NK-92 treated with Interleukin-12 subunit alpha and Interleukin-12 subunit beta, amount 100 ng/mL, for 24 hours (cell line): Measurements from ENCODE around the gene GABRD.

Experiments
- DNase-seq: peaks from one replicate; lab custom pipeline; 2025; lab: John Stamatoyannopoulos, UW

GABRD gene

GRCh38 chr1:2039251-2039650 lies 20.1 kb downstream of the GABRD start:
- DNase-seq: no peak

DNA sequence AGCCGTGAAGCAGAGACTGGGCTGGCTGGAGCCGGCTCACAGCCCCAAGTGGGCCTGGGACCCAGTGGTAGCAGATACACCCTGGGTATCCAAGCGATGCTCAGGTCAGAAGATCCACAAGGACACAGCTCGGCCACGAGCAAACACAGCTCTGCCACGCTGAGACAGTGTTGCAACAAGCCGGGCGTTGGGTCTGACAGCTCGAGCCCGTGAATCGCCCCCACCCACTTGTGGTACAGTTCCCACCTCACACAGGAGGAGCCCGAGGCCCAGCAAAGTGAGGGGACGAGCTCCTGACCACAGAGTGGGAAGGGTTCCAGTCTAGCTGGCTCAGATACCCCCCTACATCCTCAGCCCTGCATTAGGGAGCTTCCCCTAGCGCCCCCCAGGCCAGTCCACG lies 22.2 kb downstream of the GABRD start:
- DNase-seq: no peak

DNA sequence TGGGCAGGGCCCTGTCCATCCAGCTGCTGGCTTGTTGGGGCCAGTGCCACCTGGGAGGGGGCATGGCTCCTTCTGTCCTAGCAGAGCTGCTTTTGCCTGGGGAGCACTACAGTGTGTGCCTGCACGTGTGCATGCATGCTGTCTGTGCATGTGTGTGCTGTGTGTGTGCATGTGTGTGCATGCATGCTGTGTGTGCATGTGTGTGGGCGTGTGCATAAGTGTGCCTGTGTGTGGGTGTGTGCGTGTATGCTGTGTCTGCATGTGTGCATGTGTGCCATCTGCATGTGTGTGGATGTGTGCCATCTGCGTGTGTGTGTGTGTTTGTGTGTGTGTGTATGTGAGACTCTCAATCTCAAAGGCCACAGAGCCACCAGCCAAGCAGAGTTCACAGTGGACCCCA lies 22.7 kb downstream of the GABRD start:
- no peak for DNase-seq

DNA sequence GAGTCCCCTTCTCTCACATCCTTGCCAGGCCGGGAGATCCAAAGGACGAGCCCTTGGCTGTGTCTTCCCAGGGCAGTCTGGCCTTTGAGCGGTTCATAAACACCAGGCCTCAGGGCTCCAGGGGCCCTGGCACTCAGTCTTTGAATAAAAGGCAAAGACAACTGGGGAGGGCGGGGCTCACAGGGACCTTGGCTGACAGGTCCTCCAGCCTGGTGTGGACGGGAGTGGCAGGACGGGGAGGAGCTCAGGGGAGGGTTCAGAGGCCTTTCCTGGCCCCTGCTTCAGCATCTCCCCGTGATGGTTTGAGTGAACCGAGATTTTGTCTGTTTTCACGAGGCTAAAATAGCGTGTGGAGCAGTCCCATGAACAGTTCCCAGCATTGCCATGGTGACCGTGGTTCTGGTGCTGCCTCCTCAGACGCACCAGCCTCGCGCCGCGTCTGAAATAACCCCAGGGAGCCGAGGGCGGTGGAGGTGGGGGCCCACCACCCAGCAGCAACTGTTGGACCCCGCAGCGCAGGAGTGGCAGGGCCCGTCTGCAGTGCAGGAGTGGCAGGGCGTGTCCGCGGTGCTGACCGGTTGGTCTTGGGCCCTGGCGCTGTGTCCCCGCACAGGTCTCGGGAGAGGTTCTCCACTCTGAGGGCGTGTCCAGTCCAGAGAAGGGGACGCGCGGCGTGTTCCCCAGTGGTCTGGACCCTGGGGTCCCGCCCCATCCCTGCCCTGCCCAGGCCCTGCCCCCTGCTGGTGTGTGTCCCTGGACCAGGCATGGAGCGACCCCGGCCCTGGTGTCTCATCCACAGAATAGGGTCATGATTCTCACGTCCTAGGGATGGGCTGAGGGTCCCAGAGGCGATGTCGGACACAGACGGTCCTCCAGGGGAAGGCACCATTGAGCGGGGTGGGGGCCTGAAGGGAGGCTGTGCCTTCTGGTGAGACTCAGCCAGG lies 24.0 kb downstream of the GABRD start:
- DNase-seq: no peak

DNA sequence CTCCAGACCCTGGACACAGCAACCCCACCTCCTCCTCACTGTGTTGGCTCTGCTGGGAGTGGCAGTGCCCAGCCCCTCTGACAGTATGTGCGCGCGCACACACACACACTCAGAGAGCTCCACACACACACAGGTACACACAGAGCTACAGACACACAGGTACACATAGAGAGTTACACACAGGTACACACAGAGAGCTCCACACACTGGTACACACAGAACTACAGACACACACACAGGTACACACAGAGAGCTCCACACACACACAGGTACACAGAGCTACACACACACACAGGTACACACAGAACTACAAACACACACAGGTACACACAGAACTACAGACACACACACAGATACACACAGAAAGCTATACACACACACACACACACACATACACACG lies 24.7 kb downstream of the GABRD start:
- DNase-seq: no peak

GRCh38 chr1:2044510-2045319 lies 25.6 kb downstream of the GABRD start:
- no peak for DNase-seq

DNA sequence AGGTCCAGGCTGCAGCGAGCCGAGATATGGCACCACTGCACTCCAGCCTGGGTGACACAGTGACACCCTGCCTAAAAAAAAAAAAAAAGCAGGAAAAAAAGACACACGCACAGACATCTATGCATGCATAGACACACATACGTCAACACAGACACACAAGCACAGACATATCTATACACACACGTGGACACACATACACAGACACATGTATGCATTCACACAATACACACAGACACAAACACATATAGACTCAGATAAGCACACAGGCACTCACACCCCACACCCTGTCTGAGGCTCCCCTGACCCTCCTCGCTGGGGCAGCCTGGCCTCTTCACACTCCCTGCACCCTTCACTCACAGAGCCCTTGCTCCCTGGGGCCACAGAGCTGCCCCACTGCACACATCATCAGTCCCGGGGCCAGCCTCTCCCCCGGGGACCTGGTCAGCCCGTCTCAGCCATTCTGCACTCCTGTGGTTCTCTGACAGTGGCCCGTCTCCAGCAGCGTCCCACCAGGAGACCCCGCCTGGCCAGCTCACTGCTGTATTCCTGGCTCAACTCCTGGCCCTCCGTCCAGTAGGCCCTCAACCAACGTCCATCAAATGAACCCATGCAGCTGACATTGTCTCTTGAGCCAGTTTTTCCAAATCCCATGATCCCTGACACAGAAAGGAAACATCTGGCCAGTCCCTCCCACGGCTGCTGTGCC lies 26.5 kb downstream of the GABRD start:
- no peak for DNase-seq

DNA sequence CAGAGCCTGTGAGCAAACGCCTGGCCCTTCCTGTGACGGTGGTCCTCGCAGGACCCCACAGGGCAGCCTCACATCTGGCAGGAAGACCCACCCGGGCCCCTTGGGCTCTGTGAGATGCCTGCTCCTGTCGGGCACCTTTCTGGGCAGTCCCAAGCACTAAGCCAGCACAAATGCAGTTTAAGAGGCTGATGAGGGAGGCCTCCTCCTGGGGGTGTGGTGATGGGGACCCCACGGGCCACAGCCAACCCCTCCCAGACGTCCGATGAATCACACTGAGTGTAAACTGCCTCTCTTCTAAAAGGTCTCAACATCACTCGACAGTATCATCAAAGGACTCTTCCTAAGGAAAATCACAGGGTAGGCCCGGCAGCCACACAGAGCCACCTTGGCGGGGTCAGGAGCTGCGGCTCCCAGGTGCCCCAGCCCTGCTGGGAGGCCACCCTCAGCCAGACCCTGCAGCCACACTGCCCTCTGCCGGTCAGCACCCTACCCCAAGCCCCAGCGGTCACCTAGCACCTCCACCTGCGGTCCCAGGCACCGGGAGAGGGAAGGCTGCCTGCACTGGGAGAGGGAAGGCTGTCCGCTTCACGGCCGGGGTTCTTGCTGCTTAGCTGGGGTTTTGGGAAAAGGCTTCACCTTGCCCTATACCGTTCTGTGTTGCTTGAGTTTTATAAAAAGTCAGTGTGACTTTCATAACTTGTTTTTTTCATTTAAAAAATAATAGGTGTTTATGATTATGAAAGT lies 27.2 kb downstream of the GABRD start:
- no peak for DNase-seq

- DNase-seq: no peak
These were observed 28.0 kb downstream of the GABRD start for GRCh38 chr1:2046953-2047748.

- DNase-seq: no peak
These were observed 28.9 kb downstream of the GABRD start for GRCh38 chr1:2047749-2048729.

DNA sequence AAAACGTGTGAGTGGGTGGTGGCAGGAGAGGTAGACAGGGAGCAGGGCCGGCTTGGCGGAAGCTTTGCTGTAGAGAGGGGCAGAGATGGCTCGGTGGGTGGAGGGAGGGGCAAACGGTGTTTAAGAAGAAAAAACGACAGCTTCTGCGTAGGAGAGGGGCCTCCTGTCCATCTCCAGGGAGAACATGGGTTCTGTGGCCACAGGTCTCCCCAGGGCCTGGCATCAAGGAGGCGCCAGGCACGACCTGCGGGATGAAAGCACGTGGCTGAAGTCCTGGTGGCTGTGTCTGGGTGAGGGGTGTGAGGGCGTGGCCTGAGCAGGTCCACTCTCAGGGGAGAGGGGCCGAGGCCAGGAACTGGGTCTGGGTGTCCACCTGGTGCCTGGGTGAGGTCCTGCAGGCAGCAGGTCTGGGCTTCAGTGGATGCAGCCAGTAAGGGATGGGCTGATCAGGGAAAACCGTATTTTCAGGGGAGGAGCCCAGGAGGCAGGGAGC lies 30.1 kb downstream of the GABRD start:
- no peak for DNase-seq

- no peak for DNase-seq
These were observed 30.7 kb downstream of the GABRD start, which contains the start of gene PRKCZ for GRCh38 chr1:2049718-2050431. Gene PRKCZ (plus strand): TSS chr1:2050411. CDS start chr1:2050631, 220 bp downstream.

DNA sequence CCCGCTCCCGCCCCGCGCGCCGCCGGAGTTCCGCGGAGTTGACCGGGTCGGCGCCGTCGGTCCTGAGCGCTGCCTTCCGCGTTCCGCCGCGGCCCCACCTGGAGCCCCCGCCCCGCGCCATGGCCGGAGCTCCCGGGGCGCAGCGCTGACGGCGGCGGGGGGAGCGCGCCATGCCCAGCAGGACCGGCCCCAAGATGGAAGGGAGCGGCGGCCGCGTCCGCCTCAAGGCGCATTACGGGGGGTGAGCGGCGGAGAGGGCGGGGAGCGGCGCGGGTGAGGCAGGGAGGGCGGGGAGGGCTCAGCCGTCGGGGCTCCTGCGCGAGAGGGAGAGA lies 31.3 kb downstream of the GABRD start:
- no peak for DNase-seq

DNA sequence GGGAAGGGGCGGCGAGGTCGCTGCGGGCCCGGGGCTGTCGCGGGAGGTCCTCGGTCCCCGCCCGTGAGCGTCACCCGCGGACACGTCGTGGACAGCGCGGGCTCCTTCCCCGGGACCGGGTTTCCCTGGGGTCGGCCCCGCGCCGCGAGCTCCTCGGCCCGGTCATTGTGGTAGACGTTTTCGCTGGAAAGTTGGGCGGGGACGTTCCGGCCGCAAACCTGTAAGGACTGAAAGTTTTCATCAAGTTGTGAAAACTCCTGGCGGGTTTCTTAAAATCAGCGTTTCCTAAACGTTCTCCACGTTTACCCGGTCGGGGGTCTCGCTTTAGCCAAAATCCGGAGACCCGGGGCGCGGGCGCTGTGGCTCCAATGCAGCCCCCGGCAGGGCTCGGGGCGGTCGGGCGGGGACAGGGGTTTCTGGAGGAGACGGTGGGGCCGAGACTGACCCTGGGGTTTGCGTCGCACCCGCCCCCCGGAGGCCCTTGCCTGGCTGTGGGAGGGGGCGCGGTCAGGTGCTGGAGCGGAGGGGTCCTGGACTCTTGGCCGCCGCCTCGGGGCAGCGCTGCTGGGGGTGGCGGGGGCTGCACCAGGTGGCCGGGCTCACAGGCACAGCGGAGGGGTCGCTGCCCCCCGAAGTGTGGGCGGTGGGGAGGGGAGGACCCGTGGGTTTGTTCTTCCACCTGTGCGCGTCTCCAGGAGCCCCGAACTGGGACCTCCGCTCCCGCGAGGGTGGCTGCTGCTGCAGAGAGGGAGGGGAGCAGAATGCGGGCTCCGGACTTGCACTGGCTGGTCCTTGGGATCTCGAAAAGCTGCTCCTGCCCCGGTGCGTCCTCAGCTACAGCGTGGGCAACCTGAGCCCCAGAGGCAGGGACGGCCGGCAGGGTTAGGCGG lies 31.9 kb downstream of the GABRD start:
- no peak for DNase-seq

- no peak for DNase-seq
These were observed 33.0 kb downstream of the GABRD start for GRCh38 chr1:2052054-2052679.

GRCh38 chr1:2052756-2053155 lies 33.6 kb downstream of the GABRD start:
- no peak for DNase-seq

- DNase-seq: no peak
These were observed 34.1 kb downstream of the GABRD start for GRCh38 chr1:2053217-2053616.
